ENCODE results near the gene LMTK2.

Gene LMTK2

GRCh38 chr7:98142658-98143057 lies 36.0 kb downstream of the LMTK2 start:
- H3K4me3 ChIP-seq (replicated peaks; ENCODE audit: low read depth, low read length) = no peak overlapping the region
- no peak for TF ChIP-seq CTCF (IDR thresholded peaks at IDR 0.05; ENCODE audit: low read length, missing control alignments)
- no peak for DNase-seq (ENCODE audit: low read depth)

GRCh38 chr7:98148607-98149006 lies 41.9 kb downstream of the LMTK2 start:
- no peak overlapping the region for H3K4me3 ChIP-seq (replicated peaks; ENCODE audit: low read depth, low read length)
- DNase-seq (ENCODE audit: low read depth) = no peak
- no peak for TF ChIP-seq CTCF (IDR thresholded peaks at IDR 0.05; ENCODE audit: low read length, missing control alignments)

- DNase-seq (ENCODE audit: low read depth) = no peak
- no peak overlapping the region for H3K4me3 ChIP-seq (replicated peaks; ENCODE audit: low read depth, low read length)
- TF ChIP-seq CTCF (IDR thresholded peaks at IDR 0.05; ENCODE audit: low read length, missing control alignments) = no peak
Measured at GRCh38 chr7:98149116-98149692, 42.5 kb downstream of the LMTK2 start.

GRCh38 chr7:98151884-98152283 lies 45.2 kb downstream of the LMTK2 start:
- DNase-seq (ENCODE audit: low read depth) = no peak
- no peak for TF ChIP-seq CTCF (IDR thresholded peaks at IDR 0.05; ENCODE audit: low read length, missing control alignments)

GRCh38 chr7:98156700-98157099 lies 50.0 kb downstream of the LMTK2 start:
- DNase-seq (ENCODE audit: low read depth) = no peak
- no peak for TF ChIP-seq CTCF (IDR thresholded peaks at IDR 0.05; ENCODE audit: low read length, missing control alignments)
- no peak overlapping the region for H3K4me3 ChIP-seq (replicated peaks; ENCODE audit: low read depth, low read length)

More at GRCh38 chr7:98151884-98152283, 45.2 kb downstream of the LMTK2 start:
- H3K4me3 ChIP-seq (replicated peaks; ENCODE audit: low read depth, low read length) = no peak overlapping the region

- TF ChIP-seq CTCF (IDR thresholded peaks at IDR 0.05; ENCODE audit: low read length, missing control alignments) = no peak
- DNase-seq (ENCODE audit: low read depth) = no peak
Measured at GRCh38 chr7:98157761-98158160, 51.1 kb downstream of the LMTK2 start.

GRCh38 chr7:98162758-98163157 lies 56.1 kb downstream of the LMTK2 start:
- no peak for TF ChIP-seq CTCF (IDR thresholded peaks at IDR 0.05; ENCODE audit: low read length, missing control alignments)
- no peak overlapping the region for H3K4me3 ChIP-seq (replicated peaks; ENCODE audit: low read depth, low read length)
- no peak for DNase-seq (ENCODE audit: low read depth)

More at GRCh38 chr7:98157761-98158160, 51.1 kb downstream of the LMTK2 start:
- no peak overlapping the region for H3K4me3 ChIP-seq (replicated peaks; ENCODE audit: low read depth, low read length)

Measured in fibroblast of pulmonary artery (primary cell).